Panc1 (cell line): ENCODE data around the gene FPR2. TPM values are rescaled to one million over a fixed set of nuclear protein-coding genes. Genes with fewer than 3 reads are reported as not detected.
A peak's percentile ranks its signal among the peaks of the same experiment; 100 is the strongest.

ENCODE experiments used
- ATAC-seq: fragments of 200-7000 bp; cut with Tn5 transposase; 2 replicates; pipeline ENCODE4 v1.9.1; 2020; ENCODE audit warnings: mild to moderate bottlenecking, moderate library complexity
- BruUV-seq: library from RNA; stranded (reverse); fragments of 400-500 nt; replicated peaks from 2 replicates; lab custom pipeline; 2021; lab: Mats Ljungman, UMichigan
- CTCF ChIA-PET: fragments of 300-600 bp; sonication (Branson Sonifier 250); formaldehyde crosslinking; loops from one replicate; lab custom pipeline; 2022; ENCODE audit warnings: antibody characterized with exemption; lab: Charles Lee
- POLR2A ChIA-PET: fragments of 300-600 bp; sonication (Branson Sonifier 250); formaldehyde crosslinking; loops from one replicate; lab custom pipeline; 2022; ENCODE audit warnings: antibody characterized with exemption; lab: Charles Lee
- DNase-seq: peaks from one replicate; pipeline ENCODE4 v3.0.0-alpha.2; 2010; ENCODE audit warnings: low read depth, low spot score
- H3K27ac ChIP-seq: 2 replicates; pipeline ENCODE4 v1.5.1; 2011; ENCODE audit warnings: mild to moderate bottlenecking, low read length, inconsistent platforms
- H3K27me3 ChIP-seq: fragments of 200-500 bp; sonication (Bioruptor generic); 2 replicates; pipeline ENCODE4 v1.6.0; 2014; ENCODE audit warnings: low read length, inconsistent platforms; ENCODE audit not compliant: control insufficient read depth, insufficient read depth
- H3K36me3 ChIP-seq: fragments of 200-500 bp; sonication (Bioruptor generic); 2 replicates; pipeline ENCODE4 v1.5.1; 2014; ENCODE audit warnings: inconsistent platforms, mild to moderate bottlenecking, low read length, moderate library complexity; ENCODE audit not compliant: control insufficient read depth, insufficient read depth
- H3K4me1 ChIP-seq: 2 replicates; pipeline ENCODE4 v1.5.1; 2011; ENCODE audit warnings: inconsistent platforms, mild to moderate bottlenecking, low read length, moderate library complexity; ENCODE audit not compliant: control insufficient read depth, insufficient read depth
- H3K4me3 ChIP-seq, 2 experiments: 2 replicates each; pipeline ENCODE4 v1.5.1; 2011 to 2012; ENCODE audit warnings: low read depth in 2 of 2, low read length in 2 of 2, mild to moderate bottlenecking in 2 of 2, inconsistent platforms in 1 of 2, moderate library complexity in 1 of 2
- H3K9me3 ChIP-seq: fragments of 200-500 bp; sonication (Bioruptor generic); 2 replicates; pipeline ENCODE4 v1.5.1; 2014; ENCODE audit warnings: low read depth, mild to moderate bottlenecking, inconsistent platforms, low read length, moderate library complexity; ENCODE audit not compliant: control insufficient read depth, insufficient read depth
- CTCF ChIP-seq: fragments of 450-650 bp; IDR thresholded peaks from 2 replicates; pipeline ENCODE4 v1.5.1; 2017; ENCODE audit warnings: mild to moderate bottlenecking
- POLR2AphosphoS5 ChIP-seq: IDR thresholded peaks from 2 replicates; pipeline ENCODE4 v1.6.1; 2012; ENCODE audit warnings: mild to moderate bottlenecking, low read depth, low read length, moderate library complexity
- REST ChIP-seq, 2 experiments: IDR thresholded peaks; 2 replicates each; pipeline ENCODE4 v1.6.1; 2011 to 2012; ENCODE audit warnings: low read depth in 2 of 2, control low read depth in 1 of 2, low read length in 1 of 2, mild to moderate bottlenecking in 1 of 2, moderate library complexity in 1 of 2; ENCODE audit not compliant: insufficient read depth in 1 of 2
- SIN3A ChIP-seq: IDR thresholded peaks from 2 replicates; pipeline ENCODE4 v1.6.1; 2012; ENCODE audit warnings: low read depth, mild to moderate bottlenecking, low read length, moderate library complexity, borderline replicate concordance; ENCODE audit not compliant: insufficient read depth
- TCF7L2 ChIP-seq: IDR thresholded peaks from 2 replicates; pipeline ENCODE4 v1.6.1; 2011; ENCODE audit warnings: mild to moderate bottlenecking, low read depth, low read length, inconsistent platforms
- in situ Hi-C: cut with HindIII; loops from 2 replicates; pipeline ENCODE4 v1.10.0; 2016; ENCODE audit warnings: low sequenced_read_pairs, low pct_unique_long_range_greater_than_20kb
- intact Hi-C: fragments of 100-400 bp; cut with micrococcal nuclease; formaldehyde crosslinking; loops from one replicate; pipeline ENCODE4 v1.10.0; 2022; ENCODE audit not compliant: unreplicated experiment
- total RNA-seq: library from RNA; stranded (reverse); gene quantifications from one replicate; pipeline ENCODE4 v1.2.1, GENCODE V29; 2021; ENCODE audit not compliant: unreplicated experiment

Gene FPR2
- total RNA-seq, 1 experiment from 2014 or later: not detected

DNA sequence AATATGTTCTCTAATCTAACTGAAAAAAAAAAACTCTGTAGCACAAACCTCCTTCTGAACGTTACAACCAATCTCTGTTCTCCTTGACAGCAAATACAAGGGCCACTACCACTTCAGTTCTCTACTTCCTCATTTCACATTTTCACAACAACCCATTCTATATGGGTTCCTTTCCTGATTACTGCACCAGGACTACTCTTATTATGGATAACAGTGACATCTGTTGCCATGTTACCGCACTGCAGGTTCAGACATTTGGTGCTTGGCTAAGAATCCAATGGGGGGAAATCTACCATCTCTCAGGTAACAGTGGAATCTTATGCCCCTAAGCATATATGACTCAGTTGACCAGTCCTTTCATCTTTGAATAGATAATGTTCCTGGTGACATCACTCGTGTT is 22.4 kb downstream of the FPR2 start:
- CTCF ChIA-PET: no interaction called here
- no peak overlapping the region for H3K27ac ChIP-seq
- POLR2A ChIA-PET: no interaction called here
- no peaks in the 10 kb centered on the region for H3K27me3 ChIP-seq
- in situ Hi-C loops (no loop called here), intact Hi-C loops (no loop called here)
- no peak for DNase-seq
- TF ChIP-seq REST (IDR thresholded peaks at IDR 0.05; ENCODE audit: insufficient read depth in 1 of 2, low read depth in 2 of 2, low read length in 1 of 2) (no peak), SIN3A (no peak), CTCF (peak; percentile 43)
- no peaks in the 10 kb centered on the region for H3K4me1 ChIP-seq
- no TSS peak for BruUV-seq
- H3K36me3 ChIP-seq: no peaks in the 10 kb centered on the region
- ATAC-seq: peak; percentile 66; the same call in 1 of the 2 replicates
- no peak overlapping the region for H3K4me3 ChIP-seq
- H3K9me3 ChIP-seq: no peaks in the 10 kb centered on the region

- TF ChIP-seq SIN3A: no peak
- no peak for TF ChIP-seq TCF7L2
- TF ChIP-seq REST (IDR thresholded peaks at IDR 0.05; ENCODE audit: insufficient read depth in 1 of 2, low read depth in 2 of 2, low read length in 1 of 2): no peak
- TF ChIP-seq CTCF: no peak
- no peak for TF ChIP-seq POLR2AphosphoS5
- POLR2A ChIA-PET: no interaction called here
- H3K36me3 ChIP-seq: no peaks in the 10 kb centered on the region
- DNase-seq (no peak), ATAC-seq (no peak)
- in situ Hi-C loops: no loop called here
- no peaks in the 10 kb centered on the region for H3K27me3 ChIP-seq
- CTCF ChIA-PET: no interaction called here
- no peaks in the 10 kb centered on the region for H3K9me3 ChIP-seq
- no TSS peak for BruUV-seq
- no peaks in the 10 kb centered on the region for H3K4me1 ChIP-seq
- intact Hi-C loops: no loop called here
- H3K4me3 ChIP-seq: no peak overlapping the region
- no peak overlapping the region for H3K27ac ChIP-seq
Observed at GRCh38 chr19:51784109-51784785, 23.3 kb downstream of the FPR2 start.
